NT2/D1 (cell line): ENCODE data around the gene KCTD10.

Experiments
- SUZ12 ChIP-seq: IDR thresholded peaks from 2 replicates; pipeline ENCODE4 v1.6.1; 2011; ENCODE audit not compliant: insufficient read length, insufficient read depth; ENCODE audit errors: extremely low read depth
- YY1 ChIP-seq: IDR thresholded peaks from 2 replicates; pipeline ENCODE4 v1.6.1; 2011; ENCODE audit not compliant: insufficient read length, insufficient read depth
- ZNF274 ChIP-seq: IDR thresholded peaks from 2 replicates; pipeline ENCODE4 v1.6.1; 2011; ENCODE audit warnings: mild to moderate bottlenecking, low read depth, low read length

DNA sequence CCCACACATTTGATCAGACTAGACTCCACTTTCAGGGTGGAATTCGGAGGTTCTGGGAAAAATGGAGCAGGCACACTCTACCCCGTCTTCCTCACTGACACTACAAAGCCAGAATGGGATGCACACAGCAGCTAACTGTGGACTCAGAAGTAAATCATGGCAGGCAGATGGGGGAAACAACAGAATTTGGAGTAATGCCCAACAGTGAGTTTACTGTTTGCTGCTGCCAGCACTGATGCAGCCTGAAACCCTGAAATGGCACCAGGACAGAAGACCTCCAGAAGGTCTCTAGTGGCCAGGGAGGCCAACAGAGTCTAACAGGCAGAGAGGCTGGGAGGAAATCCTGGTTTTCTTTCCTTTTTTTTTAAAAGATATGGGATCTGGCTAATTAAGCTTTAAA lies 24.6 kb downstream of the KCTD10 start:
- TF ChIP-seq ZNF274, result no peak
- no peak for TF ChIP-seq YY1
- TF ChIP-seq SUZ12, result no peak
